RPMI7951 (cell line): ENCODE measurements around the gene PTCRA. TPM values are rescaled to one million over a fixed set of nuclear protein-coding genes. Genes with fewer than 3 reads are reported as not detected.

Experiments used
- DNase-seq: peaks from one replicate; pipeline ENCODE4 v3.0.0-alpha.2; 2012; ENCODE audit warnings: low read depth
- total RNA-seq: library from RNA; depleted of rRNA; stranded (reverse); fragments of >200 nt; shearing (Covaris generic); gene quantifications from 2 replicates; pipeline ENCODE4 v1.2.3, GENCODE V29; 2014; rRNA removed

PTCRA gene
- total RNA-seq, 1 experiment from 2014 or later = not detected

GRCh38 chr6:42971746-42972327, 56.0 kb downstream of the PTCRA start:
- no peak for DNase-seq

- no peak for DNase-seq
Measured at GRCh38 chr6:42973926-42974325, 58.1 kb downstream of the PTCRA start.

- DNase-seq = no peak
Measured at GRCh38 chr6:42974919-42975505, 59.2 kb downstream of the PTCRA start.

Other genes with a start within 250 kb of the PTCRA start
- gene PRPH2, start 193.5 kb upstream of the PTCRA start, total RNA-seq = 1.8 and 2.5 TPM in 2 replicates
- 47.8 and 63.7 TPM in 2 replicates for gene TBCC, start 169.9 kb upstream of the PTCRA start, total RNA-seq
- gene BICRAL, start 134.0 kb upstream of the PTCRA start, total RNA-seq = 4.2 and 4.4 TPM in 2 replicates
- gene RPL7L1, start 36.4 kb upstream of the PTCRA start, total RNA-seq = 142 and 157 TPM in 2 replicates
- 70.0 and 83.3 TPM in 2 replicates for gene CNPY3, start 13.4 kb downstream of the PTCRA start, total RNA-seq
- 0.12 TPM in 1 of 2 replicates, not detected in the other for gene GNMT, start 44.7 kb downstream of the PTCRA start, total RNA-seq
- gene PEX6, start 63.1 kb downstream of the PTCRA start, total RNA-seq = 16.5 and 18.1 TPM in 2 replicates
- gene PPP2R5D, start 68.5 kb downstream of the PTCRA start, total RNA-seq = 81.0 and 98.6 TPM in 2 replicates
- gene MEA1, start 97.9 kb downstream of the PTCRA start, total RNA-seq = 131 and 184 TPM in 2 replicates
- 69.3 and 89.0 TPM in 2 replicates for gene KLHDC3, start 98.2 kb downstream of the PTCRA start, total RNA-seq
- 117 and 148 TPM in 2 replicates for gene RRP36, start 105.6 kb downstream of the PTCRA start, total RNA-seq
- 16.5 and 18.2 TPM in 2 replicates for gene CUL7, start 137.8 kb downstream of the PTCRA start, total RNA-seq
- 50.0 and 54.3 TPM in 2 replicates for gene MRPL2, start 143.4 kb downstream of the PTCRA start, total RNA-seq
- 9.4 and 12.3 TPM in 2 replicates for gene KLC4, start 143.6 kb downstream of the PTCRA start, total RNA-seq
- 59.6 and 66.4 TPM in 2 replicates for gene PTK7, start 160.3 kb downstream of the PTCRA start, total RNA-seq